ENCODE data around the gene MED9.

MED9 gene

GRCh38 chr17:17440938-17441675, 35.7 kb upstream of the MED9 start:
- H3K9me2 ChIP-seq (replicated peaks; ENCODE audit: control insufficient read depth, low read length) = no peaks in the 10 kb centered on the region
- no peak overlapping the region for H3K4me3 ChIP-seq (ENCODE audit: low read length)
- H3K79me2 ChIP-seq (ENCODE audit: control insufficient read depth, low read length) = no peaks in the 10 kb centered on the region
- no peak overlapping the region for H3K4me2 ChIP-seq (ENCODE audit: low read length)
- no peak overlapping the region for H3K27ac ChIP-seq (ENCODE audit: low read depth, low read length)
- no peaks in the 10 kb centered on the region for H3K9me3 ChIP-seq (ENCODE audit: control insufficient read depth, insufficient read depth, low read length)
- peaks cover 5% of the 10 kb centered on the region; the same call in 1 of the 2 replicates for H3K27me3 ChIP-seq (ENCODE audit: control insufficient read depth, low read length)
- no peak for TF ChIP-seq EZH2phosphoT487 (IDR thresholded peaks at IDR 0.05; ENCODE audit: borderline replicate concordance, low read length)
- TF ChIP-seq CTCF (IDR thresholded peaks at IDR 0.05; ENCODE audit: low read depth, low read length, poor library complexity, severe bottlenecking) = no peak
- no peaks in the 10 kb centered on the region for H4K20me1 ChIP-seq (ENCODE audit: control insufficient read depth, insufficient read depth, low read depth, low read length)
- H3K36me3 ChIP-seq (ENCODE audit: control insufficient read depth, low read length) = no peaks in the 10 kb centered on the region
- no peaks in the 10 kb centered on the region for H3F3A ChIP-seq (ENCODE audit: control insufficient read depth, insufficient read depth)
- peaks cover 4% of the 10 kb centered on the region for H3K4me1 ChIP-seq (ENCODE audit: control insufficient read depth, low read length)

- Histone ChIP-seq H3K27me3 (ENCODE audit: control insufficient read depth, low read length) (peaks cover 14% of the 10 kb centered on the region; the same call in 1 of the 2 replicates), H3K27ac (ENCODE audit: low read depth, low read length) (no peak overlapping the region), H3K36me3 (ENCODE audit: control insufficient read depth, low read length) (no peaks in the 10 kb centered on the region), H4K20me1 (ENCODE audit: control insufficient read depth, insufficient read depth, low read depth, low read length) (no peaks in the 10 kb centered on the region), H3K4me1 (ENCODE audit: control insufficient read depth, low read length) (peaks cover 14% of the 10 kb centered on the region), H3F3A (ENCODE audit: control insufficient read depth, insufficient read depth) (no peaks in the 10 kb centered on the region), H3K4me3 (ENCODE audit: low read length) (no peak overlapping the region), H3K9me2 (replicated peaks; ENCODE audit: control insufficient read depth, low read length) (no peaks in the 10 kb centered on the region), H3K79me2 (ENCODE audit: control insufficient read depth, low read length) (no peaks in the 10 kb centered on the region), H3K4me2 (ENCODE audit: low read length) (no peak overlapping the region), H3K9me3 (ENCODE audit: control insufficient read depth, insufficient read depth, low read length) (no peaks in the 10 kb centered on the region)
- no peak for TF ChIP-seq CTCF (IDR thresholded peaks at IDR 0.05; ENCODE audit: low read depth, low read length, poor library complexity, severe bottlenecking)
- TF ChIP-seq EZH2phosphoT487 (IDR thresholded peaks at IDR 0.05; ENCODE audit: borderline replicate concordance, low read length) = no peak
Measured at GRCh38 chr17:17443173-17443572, 33.6 kb upstream of the MED9 start.

GRCh38 chr17:17445296-17445924, 31.4 kb upstream of the MED9 start:
- TF ChIP-seq EZH2phosphoT487 (IDR thresholded peaks at IDR 0.05; ENCODE audit: borderline replicate concordance, low read length) = no peak
- TF ChIP-seq CTCF (IDR thresholded peaks at IDR 0.05; ENCODE audit: low read depth, low read length, poor library complexity, severe bottlenecking) = no peak
- no peak overlapping the region for H3K4me2 ChIP-seq (ENCODE audit: low read length)
- H3K36me3 ChIP-seq (ENCODE audit: control insufficient read depth, low read length) = no peaks in the 10 kb centered on the region
- no peaks in the 10 kb centered on the region for H3K9me2 ChIP-seq (replicated peaks; ENCODE audit: control insufficient read depth, low read length)
- peaks cover 14% of the 10 kb centered on the region for H3K4me1 ChIP-seq (ENCODE audit: control insufficient read depth, low read length)
- no peaks in the 10 kb centered on the region for H3K79me2 ChIP-seq (ENCODE audit: control insufficient read depth, low read length)
- no peak overlapping the region for H3K4me3 ChIP-seq (ENCODE audit: low read length)
- peaks cover 15% of the 10 kb centered on the region; the same call in 1 of the 2 replicates for H3K27me3 ChIP-seq (ENCODE audit: control insufficient read depth, low read length)
- H4K20me1 ChIP-seq (ENCODE audit: control insufficient read depth, insufficient read depth, low read depth, low read length) = no peaks in the 10 kb centered on the region
- H3F3A ChIP-seq (ENCODE audit: control insufficient read depth, insufficient read depth) = no peaks in the 10 kb centered on the region
- no peak overlapping the region for H3K27ac ChIP-seq (ENCODE audit: low read depth, low read length)
- H3K9me3 ChIP-seq (ENCODE audit: control insufficient read depth, insufficient read depth, low read length) = no peaks in the 10 kb centered on the region
